PC-9 (cell line): ENCODE results near the gene MDH1.

Experiments
- EZH2 ChIP-seq: fragments of 200-600 bp; sonication (generic); IDR thresholded peaks from 2 replicates; pipeline ENCODE4 v1.8.0; 2017; ENCODE audit warnings: antibody characterized with exemption, low read depth
- TF ChIP-seq, protein P1 (sequence below): fragments of 200-600 bp; sonication (generic); conservative IDR thresholded peaks from 2 replicates; pipeline ENCODE4 v1.6.1; 2017; ENCODE audit warnings: mixed run types, antibody characterized with exemption, mild to moderate bottlenecking, moderate library complexity

DNA sequence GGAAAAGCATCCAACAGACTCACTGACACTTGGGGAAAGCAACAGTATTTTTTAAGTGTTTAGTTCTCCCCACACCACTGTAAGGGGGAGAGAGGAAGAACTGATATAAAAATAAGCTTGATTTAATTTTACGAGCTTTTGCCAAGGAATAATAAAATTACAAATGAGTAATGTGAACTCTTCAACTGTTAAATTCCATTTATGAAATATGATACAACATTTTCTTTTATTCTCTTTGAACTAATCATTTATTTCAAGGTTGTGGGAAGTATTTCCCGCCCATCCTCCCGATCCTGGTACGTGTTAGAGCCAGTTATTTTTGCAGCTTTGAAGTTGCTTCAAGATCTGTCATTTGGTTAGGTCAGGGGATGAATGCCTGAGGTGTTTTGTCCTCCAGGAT, 35.7 kb upstream of the MDH1 start:
- TF ChIP-seq, protein P1, sequence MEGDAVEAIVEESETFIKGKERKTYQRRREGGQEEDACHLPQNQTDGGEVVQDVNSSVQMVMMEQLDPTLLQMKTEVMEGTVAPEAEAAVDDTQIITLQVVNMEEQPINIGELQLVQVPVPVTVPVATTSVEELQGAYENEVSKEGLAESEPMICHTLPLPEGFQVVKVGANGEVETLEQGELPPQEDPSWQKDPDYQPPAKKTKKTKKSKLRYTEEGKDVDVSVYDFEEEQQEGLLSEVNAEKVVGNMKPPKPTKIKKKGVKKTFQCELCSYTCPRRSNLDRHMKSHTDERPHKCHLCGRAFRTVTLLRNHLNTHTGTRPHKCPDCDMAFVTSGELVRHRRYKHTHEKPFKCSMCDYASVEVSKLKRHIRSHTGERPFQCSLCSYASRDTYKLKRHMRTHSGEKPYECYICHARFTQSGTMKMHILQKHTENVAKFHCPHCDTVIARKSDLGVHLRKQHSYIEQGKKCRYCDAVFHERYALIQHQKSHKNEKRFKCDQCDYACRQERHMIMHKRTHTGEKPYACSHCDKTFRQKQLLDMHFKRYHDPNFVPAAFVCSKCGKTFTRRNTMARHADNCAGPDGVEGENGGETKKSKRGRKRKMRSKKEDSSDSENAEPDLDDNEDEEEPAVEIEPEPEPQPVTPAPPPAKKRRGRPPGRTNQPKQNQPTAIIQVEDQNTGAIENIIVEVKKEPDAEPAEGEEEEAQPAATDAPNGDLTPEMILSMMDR = no peak
- no peak for TF ChIP-seq EZH2
